Adrenal gland (tissue), 5 donors: ENCODE data around the gene KCNH1.

Experiments
- CTCF ChIP-seq, 6 experiments: fragments of 450-650 bp in 4 of 6; fragments of 200-600 bp in 2 of 6; sonication (generic) in 1 of 6; IDR thresholded peaks; 1 replicate in 5 of 6; 2 replicates in 1 of 6; pipeline versions ENCODE4 v1.5.1 to v1.8.0; 2016 to 2021; ENCODE audit warnings: antibody characterized with exemption in 6 of 6, mild to moderate bottlenecking in 2 of 6, moderate library complexity in 1 of 6
- POLR2A ChIP-seq, 2 donors: fragments of 450-650 bp; IDR thresholded peaks; one replicate each; pipeline ENCODE4 v1.6.1; 2017; ENCODE audit warnings: antibody characterized with exemption in 2 of 2, mild to moderate bottlenecking in 2 of 2, moderate library complexity in 1 of 2
- donor health status: DM: no; HTN: no; CAD: no.

DNA sequence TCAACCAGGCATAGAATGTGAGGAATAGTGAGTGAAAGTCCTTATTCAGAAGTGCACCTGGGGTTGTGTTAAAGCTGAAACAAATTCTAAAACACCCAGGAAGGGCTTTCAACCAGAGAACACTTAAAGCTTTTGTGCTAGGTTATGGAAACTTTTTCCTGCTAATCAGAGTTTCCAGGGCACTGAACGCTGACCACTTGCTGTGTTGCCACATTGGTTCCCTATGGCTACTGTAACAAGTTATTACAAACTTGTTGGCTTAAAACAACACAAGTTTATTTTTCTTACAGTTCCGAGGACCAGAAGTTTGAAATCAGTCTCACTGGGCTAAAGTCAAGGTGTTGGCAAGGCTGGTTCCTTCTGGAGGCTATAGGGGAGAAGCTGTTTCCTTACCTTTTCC lies 504.7 kb downstream of the KCNH1 start:
- TF ChIP-seq CTCF (IDR thresholded peaks at IDR 0.05): no peak
- no peak for TF ChIP-seq POLR2A (IDR thresholded peaks at IDR 0.05)
